ENCODE data around the gene MADCAM1.

- no peak for TF ChIP-seq CTCF (IDR thresholded peaks at IDR 0.05; ENCODE audit: poor library complexity)
- TF ChIP-seq EZH2 (IDR thresholded peaks at IDR 0.05; ENCODE audit: borderline replicate concordance): no peak
Measured at GRCh38 chr19:538641-539428, 42.5 kb downstream of the MADCAM1 start.

All from hepatocyte (in vitro differentiated cells).